22Rv1 (cell line): ENCODE results near the gene ARHGAP8.
A peak's percentile ranks its signal among the peaks of the same experiment; 100 is the strongest.

ENCODE experiments used
- H3K27ac ChIP-seq: fragments of 450-650 bp; 2 replicates; pipeline ENCODE4 v1.5.1; 2017
- CTCF ChIP-seq: fragments of 450-650 bp; IDR thresholded peaks from 2 replicates; pipeline ENCODE4 v1.5.1; 2017; ENCODE audit warnings: mild to moderate bottlenecking
- ZFX ChIP-seq: fragments of 450-650 bp; IDR thresholded peaks from 2 replicates; pipeline ENCODE4 v1.6.1; 2017; ENCODE audit warnings: antibody characterized with exemption, borderline replicate concordance

ARHGAP8 gene

GRCh38 chr22:44731357-44731970 lies 20.9 kb upstream of the ARHGAP8 start:
- no peak for TF ChIP-seq CTCF
- no peak overlapping the region for H3K27ac ChIP-seq

GRCh38 chr22:44732017-44732561 lies 20.3 kb upstream of the ARHGAP8 start:
- no peak overlapping the region for H3K27ac ChIP-seq
- no peak for TF ChIP-seq ZFX

- TF ChIP-seq CTCF (no peak), ZFX (no peak)
- no peak overlapping the region for H3K27ac ChIP-seq
These were observed 19.7 kb upstream of the ARHGAP8 start for GRCh38 chr22:44732661-44733060.

- no peak for TF ChIP-seq ZFX
- no peak for TF ChIP-seq CTCF
- H3K27ac ChIP-seq: no peak overlapping the region
These were observed 18.8 kb upstream of the ARHGAP8 start for GRCh38 chr22:44733426-44734106.

GRCh38 chr22:44734278-44734677 lies 18.1 kb upstream of the ARHGAP8 start:
- no peak for TF ChIP-seq CTCF
- TF ChIP-seq ZFX: no peak
- H3K27ac ChIP-seq: no peak overlapping the region

GRCh38 chr22:44734801-44735517 lies 17.4 kb upstream of the ARHGAP8 start:
- H3K27ac ChIP-seq: no peak overlapping the region
- TF ChIP-seq CTCF (no peak), ZFX (no peak)

- no peak overlapping the region for H3K27ac ChIP-seq
- TF ChIP-seq CTCF: peak; percentile 96
- TF ChIP-seq ZFX: no peak
These were observed 16.6 kb upstream of the ARHGAP8 start for GRCh38 chr22:44735518-44736428.
